Neuronal stem cell (in vitro differentiated cells): ENCODE results near the gene ARHGEF17.

Experiments
- DNase-seq: peaks from one replicate; pipeline ENCODE4 v3.0.0-alpha.2; 2013; ENCODE audit warnings: low spot score
- H2AFZ ChIP-seq: one replicate; pipeline ENCODE4 v1.6.1; 2013; ENCODE audit warnings: mild to moderate bottlenecking, low read length, inconsistent platforms
- H2AK5ac ChIP-seq: 2 replicates; pipeline ENCODE4 v1.6.1; 2013; ENCODE audit warnings: low read depth, mild to moderate bottlenecking, inconsistent platforms, low read length, moderate library complexity, mixed read lengths
- H2BK120ac ChIP-seq: 2 replicates; pipeline ENCODE4 v1.6.1; 2013; ENCODE audit warnings: low read depth, mild to moderate bottlenecking, inconsistent platforms, low read length, moderate library complexity, mixed read lengths
- H2BK12ac ChIP-seq: one replicate; pipeline ENCODE4 v1.6.1; 2013; ENCODE audit warnings: low read length, inconsistent platforms
- H2BK15ac ChIP-seq: 2 replicates; pipeline ENCODE4 v1.6.1; 2013; ENCODE audit warnings: mild to moderate bottlenecking, low read length, inconsistent platforms, mixed read lengths
- H2BK5ac ChIP-seq: one replicate; pipeline ENCODE4 v1.6.1; 2013; ENCODE audit warnings: inconsistent platforms, mild to moderate bottlenecking, low read length, moderate library complexity
- H3K14ac ChIP-seq: one replicate; pipeline ENCODE4 v1.6.1; 2013; ENCODE audit warnings: low read length, inconsistent platforms
- H3K18ac ChIP-seq: 2 replicates; pipeline ENCODE4 v1.6.1; 2013; ENCODE audit warnings: low read length, inconsistent platforms
- H3K23ac ChIP-seq: 2 replicates; pipeline ENCODE4 v1.6.1; 2013; ENCODE audit warnings: low read depth, mild to moderate bottlenecking, mixed read lengths, low read length, inconsistent platforms; ENCODE audit not compliant: poor library complexity
- H3K27ac ChIP-seq: replicated peaks from 3 replicates; pipeline ENCODE4 v1.5.1; 2013; ENCODE audit warnings: low read length, inconsistent platforms
- H3K27me3 ChIP-seq, 3 experiments: 2 replicates each; pipeline ENCODE4 v1.6.1; 2013; ENCODE audit warnings: low read length in 3 of 3, mild to moderate bottlenecking in 2 of 3, inconsistent platforms in 1 of 3, low read depth in 1 of 3, mixed read lengths in 1 of 3, moderate library complexity in 1 of 3; ENCODE audit not compliant: control insufficient read depth in 3 of 3, insufficient read depth in 3 of 3
- H3K36me3 ChIP-seq, 2 donors: replicated peaks in 1 of 2; 2 replicates each; pipeline ENCODE4 v1.6.1; 2013; ENCODE audit warnings: low read length in 2 of 2; ENCODE audit not compliant: control insufficient read depth in 2 of 2, insufficient read depth in 2 of 2
- H3K4ac ChIP-seq: 2 replicates; pipeline ENCODE4 v1.6.1; 2013; ENCODE audit warnings: inconsistent platforms, mild to moderate bottlenecking, low read length, moderate library complexity
- H3K4me1 ChIP-seq, 2 donors: 1 replicate in 1 of 2; 2 replicates in 1 of 2; pipeline ENCODE4 v1.6.1; 2013; ENCODE audit warnings: low read length in 2 of 2, low read depth in 1 of 2; ENCODE audit not compliant: control insufficient read depth in 2 of 2, insufficient read depth in 1 of 2
- H3K4me2 ChIP-seq: one replicate; pipeline ENCODE4 v1.6.1; 2013; ENCODE audit warnings: mild to moderate bottlenecking, low read length, inconsistent platforms; ENCODE audit not compliant: insufficient read depth, poor library complexity, severe bottlenecking
- H3K4me3 ChIP-seq, 2 donors: 2 replicates each; pipeline ENCODE4 v1.5.1; 2013; ENCODE audit warnings: low read length in 2 of 2, mild to moderate bottlenecking in 2 of 2, inconsistent platforms in 1 of 2, moderate library complexity in 1 of 2
- H3K79me1 ChIP-seq: one replicate; pipeline ENCODE4 v1.6.1; 2013; ENCODE audit warnings: low read depth, mild to moderate bottlenecking, inconsistent platforms, low read length, moderate library complexity
- H3K9ac ChIP-seq: one replicate; pipeline ENCODE4 v1.6.1; 2013; ENCODE audit warnings: mild to moderate bottlenecking, low read depth, low read length, inconsistent platforms; ENCODE audit not compliant: poor library complexity
- H3K9me3 ChIP-seq, 2 donors: replicated peaks in 1 of 2; 2 replicates each; pipeline versions ENCODE3 to v1.6.1; 2013; ENCODE audit warnings: low read length in 2 of 2, mild to moderate bottlenecking in 2 of 2, inconsistent platforms in 1 of 2, low read depth in 1 of 2, mixed read lengths in 1 of 2, moderate library complexity in 1 of 2; ENCODE audit not compliant: control insufficient read depth in 2 of 2, insufficient read depth in 1 of 2
- H4K8ac ChIP-seq: one replicate; pipeline ENCODE4 v1.6.1; 2013; ENCODE audit warnings: low read depth, mild to moderate bottlenecking, inconsistent platforms, low read length, moderate library complexity
- H4K91ac ChIP-seq: one replicate; pipeline ENCODE4 v1.6.1; 2013; ENCODE audit warnings: low read length, low read depth, mild to moderate bottlenecking, inconsistent platforms; ENCODE audit not compliant: poor library complexity
- WGBS, 2 donors: extraction: QIAGEN DNeasy Blood & Tissue Kit; methylation state at CpG; one replicate each; pipeline ENCODE4 v1.1.7; 2013; ENCODE audit warnings: missing lambda C conversion rate in 2 of 2, mixed read lengths in 1 of 2; ENCODE audit not compliant: insufficient read length in 2 of 2, insufficient replicate concordance in 1 of 2; ENCODE audit errors: extremely low coverage in 2 of 2; 5-methylcytosine and 5-hydroxymethylcytosine counted together

Gene ARHGEF17

DNA sequence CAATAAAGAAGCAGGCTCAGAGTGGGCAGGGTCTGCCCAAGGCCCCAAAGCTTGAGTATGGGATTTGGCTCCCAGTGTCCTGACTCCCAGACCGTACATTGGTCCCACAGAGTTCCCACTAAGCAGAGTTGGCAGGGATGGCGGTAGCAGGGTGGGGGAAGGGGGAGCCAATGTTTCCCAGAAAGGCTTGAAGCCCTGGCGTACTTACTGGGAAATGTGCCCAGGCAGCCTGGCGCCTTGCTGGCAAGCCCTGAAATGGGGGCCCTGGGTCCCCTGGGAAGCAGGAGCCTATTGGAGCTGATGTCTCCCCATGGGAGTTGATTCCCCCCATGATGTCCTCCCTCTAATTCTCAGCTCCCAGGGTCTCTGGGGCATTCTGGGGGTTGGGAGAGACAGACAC is 9.3 kb downstream of the ARHGEF17 start:
- Histone ChIP-seq H3K27ac (no peak overlapping the region), H3K4ac (no peak overlapping the region), H3K18ac (peak overlapping the region; percentile 25), H3K4me3 (no peak overlapping the region), H2AFZ (no peak overlapping the region), H2BK120ac (no peak overlapping the region), H3K14ac (no peak overlapping the region), H3K36me3 (peaks cover 14 to 73% of the 10 kb centered on the region in 2 donors), H3K79me1 (peaks cover 42% of the 10 kb centered on the region), H2BK15ac (peak overlapping the region; percentile 4), H3K4me1 (peaks cover 42 to 51% of the 10 kb centered on the region in 2 donors), H4K8ac (no peak overlapping the region), H3K9me3 (no peaks in the 10 kb centered on the region), H4K91ac (no peak overlapping the region), H2BK12ac (no peak overlapping the region), H3K27me3 (no peaks in the 10 kb centered on the region), H2BK5ac (peak overlapping the region; percentile 25), H2AK5ac (peak overlapping the region; percentile 42), H3K23ac (peak overlapping the region; percentile 10), H3K4me2 (no peak overlapping the region), H3K9ac (no peak overlapping the region)
- no CpG with 5 or more reads among the region's 4 CpGs for WGBS, 2 donors
- DNase-seq: no peak

DNA sequence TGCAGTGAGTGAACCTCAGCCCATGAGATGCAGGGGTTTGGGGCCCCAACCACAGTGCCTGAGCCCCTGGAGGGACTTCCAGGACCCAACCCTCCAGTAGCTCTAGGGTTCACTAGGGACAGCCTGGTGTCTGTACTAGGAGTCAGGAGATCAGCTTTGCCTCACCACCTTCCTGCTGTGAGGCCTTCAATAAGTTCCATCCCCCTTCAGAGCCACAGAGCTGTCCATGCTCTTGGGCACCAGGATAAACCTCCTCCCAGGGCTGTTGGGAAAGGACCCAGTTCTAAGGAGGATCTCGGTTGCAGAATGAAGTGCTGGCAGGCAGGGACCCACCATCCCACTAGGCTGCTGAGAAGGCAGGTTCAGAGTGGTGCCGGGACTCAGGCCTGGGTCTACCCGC is 9.7 kb downstream of the ARHGEF17 start:
- no peak overlapping the region for H3K27ac ChIP-seq
- peaks cover 14 to 70% of the 10 kb centered on the region in 2 donors for H3K36me3 ChIP-seq
- no peak overlapping the region for H4K91ac ChIP-seq
- no CpG with 5 or more reads among the region's 3 CpGs for WGBS, 2 donors
- H3K79me1 ChIP-seq: peaks cover 44% of the 10 kb centered on the region
- no peak overlapping the region for H2BK12ac ChIP-seq
- H3K9ac ChIP-seq: no peak overlapping the region
- H3K27me3 ChIP-seq: no peaks in the 10 kb centered on the region
- peak overlapping the region; percentile 25 for H3K18ac ChIP-seq
- H4K8ac ChIP-seq: no peak overlapping the region
- DNase-seq: no peak
- H2AK5ac ChIP-seq: no peak overlapping the region
- H3K4me1 ChIP-seq: peaks cover 42 to 52% of the 10 kb centered on the region in 2 donors
- no peak overlapping the region for H2AFZ ChIP-seq
- no peak overlapping the region for H2BK15ac ChIP-seq
- H3K9me3 ChIP-seq: no peaks in the 10 kb centered on the region
- H2BK120ac ChIP-seq: no peak overlapping the region
- H3K4me2 ChIP-seq: no peak overlapping the region
- H3K4me3 ChIP-seq: no peak overlapping the region
- H2BK5ac ChIP-seq: no peak overlapping the region
- no peak overlapping the region for H3K14ac ChIP-seq
- H3K23ac ChIP-seq: no peak overlapping the region
- H3K4ac ChIP-seq: no peak overlapping the region

DNA sequence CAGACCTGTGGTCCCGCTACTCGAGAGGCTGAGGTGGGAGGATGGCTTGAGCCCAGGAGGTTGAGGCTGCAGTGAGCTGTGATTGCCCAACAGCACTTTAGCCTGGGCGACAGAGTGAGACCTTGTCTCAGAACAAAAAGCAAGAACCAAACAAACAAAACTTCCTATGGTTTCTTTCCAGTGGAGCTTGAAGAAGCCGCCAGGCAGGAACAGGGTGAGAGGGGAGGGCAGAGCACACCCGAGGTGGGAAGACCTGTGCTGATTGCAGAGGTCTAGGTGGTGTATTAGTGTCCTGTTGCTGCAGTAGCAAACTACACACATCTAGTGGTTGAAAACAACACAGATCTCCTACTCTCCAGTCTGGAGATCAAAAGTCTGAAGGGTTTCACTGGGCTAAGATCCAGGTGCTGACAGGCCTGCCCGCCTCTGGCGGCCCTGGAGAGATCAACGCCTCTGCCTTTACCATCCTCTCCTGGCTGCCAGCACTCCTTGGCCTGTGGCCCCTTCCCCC is 10.5 kb downstream of the ARHGEF17 start:
- Histone ChIP-seq H3K4me1 (peaks cover 45 to 51% of the 10 kb centered on the region in 2 donors), H2AFZ (no peak overlapping the region), H3K36me3 (peaks cover 13 to 65% of the 10 kb centered on the region in 2 donors), H3K9me3 (no peaks in the 10 kb centered on the region), H3K9ac (no peak overlapping the region), H3K4me2 (no peak overlapping the region), H4K8ac (no peak overlapping the region), H3K18ac (no peak overlapping the region), H2AK5ac (no peak overlapping the region), H2BK15ac (no peak overlapping the region), H2BK120ac (no peak overlapping the region), H3K27me3 (no peaks in the 10 kb centered on the region), H3K27ac (no peak overlapping the region), H4K91ac (no peak overlapping the region), H2BK5ac (no peak overlapping the region), H3K4ac (no peak overlapping the region), H3K23ac (no peak overlapping the region), H3K79me1 (peaks cover 43% of the 10 kb centered on the region), H3K4me3 (no peak overlapping the region), H2BK12ac (no peak overlapping the region), H3K14ac (no peak overlapping the region)
- DNase-seq: no peak
- no CpG with 5 or more reads among the region's 8 CpGs for WGBS, 2 donors

DNA sequence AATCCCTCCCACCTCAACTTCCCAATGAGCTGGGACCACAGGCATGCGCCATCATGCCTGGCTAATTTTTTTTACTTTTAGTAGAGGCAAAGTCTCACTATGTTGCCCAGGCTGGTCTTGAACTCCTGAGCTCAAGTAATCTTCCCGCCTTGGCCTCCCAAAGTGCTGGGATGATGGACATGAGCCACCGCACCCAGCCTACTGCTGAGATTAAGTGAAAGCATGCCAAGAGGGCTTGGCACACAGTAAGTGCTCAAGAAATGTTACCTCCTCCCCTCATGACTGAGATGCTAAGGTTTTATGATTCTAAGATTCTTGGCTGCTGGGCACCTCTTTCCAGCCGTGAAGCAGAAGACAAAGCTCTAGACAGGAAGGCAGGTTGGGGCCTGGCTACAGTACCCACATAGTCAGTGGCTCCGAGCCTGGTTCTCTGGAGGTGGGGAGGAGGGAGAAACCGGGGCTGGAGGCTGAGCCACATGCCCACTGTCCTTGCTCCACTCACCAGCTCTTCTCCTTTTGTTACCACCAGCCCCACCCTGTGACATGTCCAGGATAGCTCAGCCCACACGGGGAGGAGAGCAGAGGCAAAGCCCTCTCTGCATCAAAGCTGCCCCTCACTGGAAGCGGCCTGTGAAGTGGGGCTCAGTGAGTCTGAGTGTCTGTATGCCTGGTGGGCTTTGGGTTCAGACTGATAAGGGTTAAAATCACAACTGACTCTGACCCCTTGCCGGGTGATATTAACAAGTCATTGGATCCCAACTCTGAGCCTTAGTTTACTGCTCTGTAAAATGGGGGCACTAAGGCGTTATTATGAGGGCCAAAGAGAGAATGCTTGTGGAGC is 12.9 kb downstream of the ARHGEF17 start:
- Histone ChIP-seq H3K4ac (no peak overlapping the region), H2BK15ac (no peak overlapping the region), H3K18ac (no peak overlapping the region), H3K36me3 (peaks cover 9 to 59% of the 10 kb centered on the region in 2 donors), H3K9ac (no peak overlapping the region), H3K4me2 (no peak overlapping the region), H3K23ac (no peak overlapping the region), H2BK5ac (no peak overlapping the region), H2AFZ (no peak overlapping the region), H2AK5ac (no peak overlapping the region), H3K4me1 (peaks cover 41 to 45% of the 10 kb centered on the region in 2 donors), H3K27me3 (no peaks in the 10 kb centered on the region), H3K14ac (no peak overlapping the region), H2BK12ac (no peak overlapping the region), H2BK120ac (no peak overlapping the region), H4K91ac (no peak overlapping the region), H4K8ac (no peak overlapping the region), H3K9me3 (no peaks in the 10 kb centered on the region), H3K79me1 (peaks cover 41% of the 10 kb centered on the region), H3K4me3 (no peak overlapping the region), H3K27ac (no peak overlapping the region)
- WGBS, 2 donors: no CpG with 5 or more reads among the region's 10 CpGs
- no peak for DNase-seq
